Activated T-helper 1 cell treated with anti-CD3 and anti-CD28 coated beads, Interleukin-12 subunit alpha, Interleukin-12 subunit beta, Interleukin-2, Interleukin-4 antibody, amounts not matched to agents 30 ng/mL and 10 ng/mL and 1 ng/mL, durations not matched to agents 14 hours and 24 hours and 36 hours (primary cell): Measurements from ENCODE around the gene LRMDA. TPM values are rescaled to one million over a fixed set of nuclear protein-coding genes. Genes with fewer than 3 reads are reported as not detected.

Experiments used
- DNase-seq: peaks from one replicate; pipeline ENCODE4 v3.0.0; 2021; ENCODE audit warnings: low spot score
- H3K27ac Mint-ChIP-seq: one replicate; pipeline ENCODE4 v1.8.0; 2021; ENCODE audit warnings: mild to moderate bottlenecking, mixed read lengths
- H3K27me3 Mint-ChIP-seq: one replicate; pipeline ENCODE4 v1.8.0; 2022; ENCODE audit warnings: mild to moderate bottlenecking, moderate library complexity, mixed read lengths; ENCODE audit not compliant: insufficient read depth
- H3K36me3 Mint-ChIP-seq: one replicate; pipeline ENCODE4 v1.8.0; 2021; ENCODE audit warnings: low read depth, mixed read lengths
- H3K4me1 Mint-ChIP-seq: one replicate; pipeline ENCODE4 v1.8.0; 2021; ENCODE audit warnings: low read depth, mixed read lengths
- H3K4me3 Mint-ChIP-seq: one replicate; pipeline ENCODE4 v1.8.0; 2021; ENCODE audit warnings: mild to moderate bottlenecking, moderate library complexity, mixed read lengths
- H3K9me3 Mint-ChIP-seq: one replicate; pipeline ENCODE4 v1.8.0; 2021; ENCODE audit warnings: mixed read lengths
- intact Hi-C: fragments of 100-400 bp; cut with micrococcal nuclease; formaldehyde crosslinking; loops from one replicate; pipeline ENCODE4 v1.15.1; 2024
- total RNA-seq: library from RNA; stranded (reverse); gene quantifications from 2 replicates; pipeline ENCODE4 v1.2.3, GENCODE V29; 2022

Gene LRMDA
- total RNA-seq, 1 donor from 2014 or later = not detected

DNA sequence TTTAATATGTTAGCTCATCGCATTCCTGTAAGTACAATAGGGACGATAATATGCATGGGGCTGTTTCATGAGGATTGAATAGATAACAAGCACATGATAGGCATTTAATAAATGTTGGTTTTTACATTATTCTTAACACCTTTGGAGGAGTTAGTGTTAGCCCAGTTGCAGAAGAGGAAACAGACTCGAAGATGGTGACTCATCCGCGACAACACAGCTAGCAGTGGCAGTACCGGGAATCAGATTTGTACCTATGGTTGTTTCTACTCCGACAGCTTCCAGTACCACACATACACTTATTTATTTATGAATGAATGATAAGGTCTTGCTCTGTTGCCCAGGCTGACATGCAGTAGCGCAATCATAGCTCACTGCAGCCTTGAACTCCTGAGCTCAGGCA is 2.9 kb downstream of the LRMDA start:
- intact Hi-C loops = no loop called here
- Mint-ChIP-seq H3K27me3 (peaks cover 45% of the 10 kb centered on the region), H3K4me3 (no peak overlapping the region), H3K27ac (no peak overlapping the region), H3K36me3 (peaks cover 2% of the 10 kb centered on the region), H3K9me3 (no peaks in the 10 kb centered on the region), H3K4me1 (no peaks in the 10 kb centered on the region)
- DNase-seq = no peak

DNA sequence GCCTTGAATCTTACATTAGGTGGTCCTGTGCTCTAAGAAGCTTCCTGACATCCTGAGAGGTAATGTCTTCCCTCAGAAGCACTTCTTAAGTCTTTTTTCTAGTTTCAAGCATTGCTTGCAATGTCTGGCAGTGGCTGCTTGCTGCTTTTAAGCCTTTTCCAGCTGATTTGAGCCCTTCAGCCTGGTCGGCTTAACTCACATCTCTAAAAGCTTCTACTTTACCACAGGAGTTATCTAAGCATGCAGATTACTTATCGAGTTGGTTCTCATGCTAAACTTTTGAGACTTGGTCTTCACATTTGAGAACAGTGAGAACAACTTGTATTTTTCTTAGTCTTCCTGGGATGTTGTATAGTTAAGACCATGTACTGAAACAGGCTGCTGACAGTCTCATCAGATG is 3.9 kb downstream of the LRMDA start:
- H3K9me3 Mint-ChIP-seq = no peaks in the 10 kb centered on the region
- H3K4me1 Mint-ChIP-seq = no peaks in the 10 kb centered on the region
- no peak overlapping the region for H3K27ac Mint-ChIP-seq
- DNase-seq = no peak
- H3K27me3 Mint-ChIP-seq = peaks cover 36% of the 10 kb centered on the region
- intact Hi-C loops = no loop called here
- peaks cover 2% of the 10 kb centered on the region for H3K36me3 Mint-ChIP-seq
- H3K4me3 Mint-ChIP-seq = no peak overlapping the region

DNA sequence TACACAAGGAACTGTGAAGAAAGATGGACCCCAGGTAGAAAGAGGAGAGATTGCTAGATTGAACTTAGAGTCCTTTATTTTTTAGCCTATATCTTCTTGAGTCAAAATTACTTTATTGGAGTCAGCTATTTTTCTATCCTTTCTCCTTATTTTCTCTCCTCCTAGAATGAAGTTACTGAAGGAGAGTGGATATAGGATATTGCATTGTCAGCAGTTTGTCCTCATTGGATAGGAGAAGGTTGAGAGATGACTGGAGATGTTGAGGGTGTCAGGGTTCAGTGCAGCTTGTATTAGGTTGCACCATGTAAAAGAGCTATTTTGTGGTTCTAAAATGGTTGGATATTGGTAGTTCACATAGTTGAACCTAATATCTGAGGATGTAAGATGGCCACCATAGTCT is 5.5 kb downstream of the LRMDA start:
- H3K36me3 Mint-ChIP-seq = no peaks in the 10 kb centered on the region
- no peaks in the 10 kb centered on the region for H3K9me3 Mint-ChIP-seq
- H3K4me1 Mint-ChIP-seq = no peaks in the 10 kb centered on the region
- intact Hi-C loops = no loop called here
- H3K27me3 Mint-ChIP-seq = peaks cover 29% of the 10 kb centered on the region
- H3K4me3 Mint-ChIP-seq = no peak overlapping the region
- H3K27ac Mint-ChIP-seq = no peak overlapping the region
- no peak for DNase-seq

GRCh38 chr10:75437693-75438092 is 6.3 kb downstream of the LRMDA start:
- H3K4me3 Mint-ChIP-seq = no peak overlapping the region
- intact Hi-C loops = no loop called here
- no peaks in the 10 kb centered on the region for H3K4me1 Mint-ChIP-seq
- H3K9me3 Mint-ChIP-seq = peaks cover 5% of the 10 kb centered on the region
- no peaks in the 10 kb centered on the region for H3K36me3 Mint-ChIP-seq
- peaks cover 21% of the 10 kb centered on the region for H3K27me3 Mint-ChIP-seq
- no peak overlapping the region for H3K27ac Mint-ChIP-seq
- no peak for DNase-seq

- H3K9me3 Mint-ChIP-seq = peaks cover 9% of the 10 kb centered on the region
These were observed 6.9 kb downstream of the LRMDA start for GRCh38 chr10:75438275-75438674.

GRCh38 chr10:75439811-75440210 is 8.4 kb downstream of the LRMDA start:
- Mint-ChIP-seq H3K27ac (no peak overlapping the region), H3K27me3 (peaks cover 10% of the 10 kb centered on the region)
- intact Hi-C loops = no loop called here

More at GRCh38 chr10:75438275-75438674, 6.9 kb downstream of the LRMDA start:
- H3K27me3 Mint-ChIP-seq = peaks cover 19% of the 10 kb centered on the region
- H3K4me1 Mint-ChIP-seq = no peaks in the 10 kb centered on the region
- no peaks in the 10 kb centered on the region for H3K36me3 Mint-ChIP-seq
- H3K4me3 Mint-ChIP-seq = no peak overlapping the region
- no peak overlapping the region for H3K27ac Mint-ChIP-seq
- intact Hi-C loops = no loop called here
- no peak for DNase-seq

GRCh38 chr10:75440271-75440793 is 8.9 kb downstream of the LRMDA start:
- no peak for DNase-seq
- intact Hi-C loops = no loop called here
- Mint-ChIP-seq H3K9me3 (peaks cover 17% of the 10 kb centered on the region), H3K4me3 (no peak overlapping the region), H3K27ac (no peak overlapping the region), H3K4me1 (no peaks in the 10 kb centered on the region), H3K27me3 (peaks cover 8% of the 10 kb centered on the region), H3K36me3 (no peaks in the 10 kb centered on the region)

More at GRCh38 chr10:75439811-75440210, 8.4 kb downstream of the LRMDA start:
- Mint-ChIP-seq H3K4me1 (no peaks in the 10 kb centered on the region), H3K36me3 (no peaks in the 10 kb centered on the region), H3K4me3 (no peak overlapping the region), H3K9me3 (peaks cover 17% of the 10 kb centered on the region)
- no peak for DNase-seq

- intact Hi-C loops = no loop called here
- Mint-ChIP-seq H3K36me3 (no peaks in the 10 kb centered on the region), H3K27ac (no peak overlapping the region), H3K9me3 (peaks cover 20% of the 10 kb centered on the region), H3K4me3 (no peak overlapping the region), H3K27me3 (peaks cover 8% of the 10 kb centered on the region), H3K4me1 (no peaks in the 10 kb centered on the region)
- DNase-seq = no peak
These were observed 9.8 kb downstream of the LRMDA start for GRCh38 chr10:75441196-75441595.

- no peak overlapping the region for H3K4me3 Mint-ChIP-seq
These were observed 10.3 kb downstream of the LRMDA start for GRCh38 chr10:75441682-75442081.

DNA sequence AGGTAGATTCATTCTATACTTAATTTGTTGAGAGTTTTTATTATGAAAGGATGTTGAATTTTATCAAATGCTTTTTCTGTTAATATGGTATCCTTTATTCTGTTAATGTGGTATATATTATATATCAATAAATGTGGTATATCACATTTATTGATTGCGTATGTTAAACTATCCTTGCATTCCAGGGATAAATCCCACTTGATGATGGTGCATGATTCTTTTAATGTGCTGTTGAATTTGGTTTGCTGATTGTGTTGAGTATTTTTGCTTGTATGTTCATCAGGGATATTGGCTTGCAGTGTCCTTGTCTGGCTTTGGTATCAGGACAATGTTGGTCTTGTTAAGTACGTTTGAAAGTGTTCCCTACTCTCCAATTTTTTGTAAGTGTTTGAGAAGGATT is 11.9 kb downstream of the LRMDA start:
- no peaks in the 10 kb centered on the region for H3K36me3 Mint-ChIP-seq
- no peak for DNase-seq
- H3K9me3 Mint-ChIP-seq = peaks cover 28% of the 10 kb centered on the region
- peaks cover 4% of the 10 kb centered on the region for H3K27me3 Mint-ChIP-seq
- H3K27ac Mint-ChIP-seq = no peak overlapping the region
- intact Hi-C loops = no loop called here
- no peak overlapping the region for H3K4me3 Mint-ChIP-seq
- H3K4me1 Mint-ChIP-seq = no peaks in the 10 kb centered on the region

More at GRCh38 chr10:75441682-75442081, 10.3 kb downstream of the LRMDA start:
- Mint-ChIP-seq H3K27ac (no peak overlapping the region), H3K9me3 (peaks cover 25% of the 10 kb centered on the region), H3K36me3 (no peaks in the 10 kb centered on the region), H3K27me3 (peaks cover 8% of the 10 kb centered on the region), H3K4me1 (no peaks in the 10 kb centered on the region)
- DNase-seq = no peak
- intact Hi-C loops = no loop called here

- no peaks in the 10 kb centered on the region for H3K4me1 Mint-ChIP-seq
- no peak for DNase-seq
- H3K4me3 Mint-ChIP-seq = no peak overlapping the region
- peaks cover 2% of the 10 kb centered on the region for H3K27me3 Mint-ChIP-seq
- peaks cover 28% of the 10 kb centered on the region for H3K9me3 Mint-ChIP-seq
- no peak overlapping the region for H3K27ac Mint-ChIP-seq
- intact Hi-C loops = no loop called here
- no peaks in the 10 kb centered on the region for H3K36me3 Mint-ChIP-seq
These were observed 13.5 kb downstream of the LRMDA start for GRCh38 chr10:75444781-75445386.

DNA sequence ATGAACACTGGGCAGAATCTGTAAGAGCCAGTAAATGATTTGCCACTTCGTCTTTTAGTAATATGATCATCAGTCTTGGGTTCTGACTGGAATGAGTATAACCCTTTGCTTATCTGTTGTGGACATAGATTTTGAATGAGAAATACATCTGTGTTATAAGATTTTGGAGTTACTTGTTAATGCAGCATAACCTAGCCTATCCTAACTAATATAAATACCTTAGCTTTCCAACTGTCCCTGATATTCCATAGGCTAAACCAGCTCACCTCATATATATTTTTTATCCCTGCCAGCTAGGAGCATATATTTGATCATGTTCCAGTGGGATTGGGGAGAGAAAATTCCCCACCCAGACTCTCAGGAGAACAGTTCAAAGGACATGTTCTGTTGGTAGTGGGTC is 15.1 kb downstream of the LRMDA start:
- DNase-seq = no peak
- H3K4me3 Mint-ChIP-seq = no peak overlapping the region
- peaks cover 2% of the 10 kb centered on the region for H3K27me3 Mint-ChIP-seq
- no peaks in the 10 kb centered on the region for H3K36me3 Mint-ChIP-seq
- no peak overlapping the region for H3K27ac Mint-ChIP-seq
- intact Hi-C loops = no loop called here
- H3K4me1 Mint-ChIP-seq = no peaks in the 10 kb centered on the region
- peaks cover 28% of the 10 kb centered on the region for H3K9me3 Mint-ChIP-seq

GRCh38 chr10:75448166-75448565 is 16.7 kb downstream of the LRMDA start:
- H3K27ac Mint-ChIP-seq = no peak overlapping the region
- no peaks in the 10 kb centered on the region for H3K4me1 Mint-ChIP-seq
- H3K4me3 Mint-ChIP-seq = no peak overlapping the region
- H3K36me3 Mint-ChIP-seq = no peaks in the 10 kb centered on the region
- H3K27me3 Mint-ChIP-seq = no peaks in the 10 kb centered on the region
- intact Hi-C loops = no loop called here
- no peak for DNase-seq
- peaks cover 20% of the 10 kb centered on the region for H3K9me3 Mint-ChIP-seq
